Keratinocyte (primary cell): ENCODE results near the gene RBBP5. TPM values are rescaled to one million over a fixed set of nuclear protein-coding genes. Genes with fewer than 3 reads are reported as not detected.

Source experiments
- DNase-seq: peaks from one replicate; pipeline ENCODE4 v3.0.0-alpha.2; 2011; ENCODE audit warnings: low read depth, missing footprints, low spot score
- FAIRE-seq: peaks from 2 replicates; lab custom pipeline; 2011; peaks lifted over from hg19 to GRCh38; lab: Jason Lieb, UNC
- H2AFZ ChIP-seq: 2 replicates; pipeline ENCODE4 v1.6.0; 2012; ENCODE audit warnings: low read length, control low read depth, inconsistent platforms; ENCODE audit not compliant: control insufficient read depth
- H3K27ac ChIP-seq: 2 replicates; pipeline ENCODE4 v1.5.1; 2011; ENCODE audit warnings: low read length; ENCODE audit not compliant: control insufficient read depth, insufficient read depth
- H3K27me3 ChIP-seq: 3 replicates; pipeline ENCODE4 v1.6.0; 2011; ENCODE audit warnings: low read length; ENCODE audit not compliant: control insufficient read depth, insufficient read depth; ENCODE audit errors: extremely low read depth
- H3K36me3 ChIP-seq, 2 experiments: 2 replicates in 1 of 2; 3 replicates in 1 of 2; pipeline ENCODE4 v1.5.1; 2011; ENCODE audit warnings: low read length in 2 of 2, mild to moderate bottlenecking in 1 of 2; ENCODE audit not compliant: control insufficient read depth in 2 of 2, insufficient read depth in 2 of 2; ENCODE audit errors: extremely low read depth in 1 of 2
- H3K4me1 ChIP-seq: 3 replicates; pipeline ENCODE4 v1.5.1; 2011; ENCODE audit warnings: low read length; ENCODE audit not compliant: control insufficient read depth, insufficient read depth; ENCODE audit errors: extremely low read depth
- H3K4me2 ChIP-seq: 3 replicates; pipeline ENCODE4 v1.6.0; 2011; ENCODE audit warnings: low read depth, low read length; ENCODE audit not compliant: control insufficient read depth, insufficient read depth; ENCODE audit errors: extremely low read depth
- H3K4me3 ChIP-seq, 3 experiments: fragments of 200-600 bp in 1 of 3; sonication (generic) in 1 of 3; 2 replicates in 2 of 3; 3 replicates in 1 of 3; pipeline ENCODE4 v1.5.1; 2011 to 2016; ENCODE audit warnings: low read length in 3 of 3, mild to moderate bottlenecking in 3 of 3, control low read depth in 2 of 3, inconsistent platforms in 1 of 3, low read depth in 1 of 3, mixed read lengths in 1 of 3, mixed run types in 1 of 3, moderate library complexity in 1 of 3; ENCODE audit not compliant: control insufficient read depth in 2 of 3, insufficient read depth in 2 of 3; ENCODE audit errors: extremely low read depth in 1 of 3
- H3K79me2 ChIP-seq: 2 replicates; pipeline ENCODE4 v1.6.0; 2012; ENCODE audit warnings: low read length; ENCODE audit not compliant: control insufficient read depth, insufficient read depth
- H3K9ac ChIP-seq: 3 replicates; pipeline ENCODE4 v1.6.0; 2011; ENCODE audit warnings: low read length; ENCODE audit not compliant: control insufficient read depth, insufficient read depth; ENCODE audit errors: extremely low read depth
- H3K9me1 ChIP-seq: 3 replicates; pipeline ENCODE4 v1.6.0; 2011; ENCODE audit warnings: low read length; ENCODE audit not compliant: control insufficient read depth, insufficient read depth; ENCODE audit errors: extremely low read depth
- H3K9me3 ChIP-seq: 2 replicates; pipeline ENCODE4 v1.5.1; 2012; ENCODE audit warnings: low read depth, low read length; ENCODE audit not compliant: control insufficient read depth
- H4K20me1 ChIP-seq: 3 replicates; pipeline ENCODE4 v1.6.0; 2011; ENCODE audit warnings: low read length; ENCODE audit not compliant: control insufficient read depth, insufficient read depth; ENCODE audit errors: extremely low read depth
- CTCF ChIP-seq, 3 experiments: IDR thresholded peaks in 1 of 3; conservative IDR thresholded peaks in 1 of 3; optimal IDR thresholded peaks in 1 of 3; 2 replicates in 2 of 3; 3 replicates in 1 of 3; pipeline versions ENCODE3 to v1.5.1; 2011; ENCODE audit warnings: low read length in 3 of 3, mild to moderate bottlenecking in 3 of 3, moderate library complexity in 2 of 3, control low read depth in 1 of 3, inconsistent platforms in 1 of 3; ENCODE audit not compliant: insufficient read depth in 2 of 3; ENCODE audit errors: extremely low read depth in 1 of 3
- EZH2 ChIP-seq: IDR thresholded peaks from one replicate; pipeline ENCODE4 v1.6.1; 2012; ENCODE audit warnings: inconsistent platforms, mild to moderate bottlenecking, low read length, moderate library complexity
- dilution Hi-C: fragments of 300-500 bp; cut with MboI; formaldehyde crosslinking; loops from one replicate; pipeline ENCODE4 v1.7.0; 2020; ENCODE audit warnings: low sequenced_read_pairs; ENCODE audit not compliant: extremely low pct_ligation_motif_present
- polyA plus RNA-seq, 5 experiments: library from polyadenylated mRNA; depleted of rRNA in 3 of 5; stranded (reverse) in 3 of 5; stranded (forward) in 1 of 5; unstranded in 1 of 5; fragments of >200 nt; gene quantifications; 1 replicate in 1 of 5; 2 replicates in 3 of 5; 3 replicates in 1 of 5; pipeline versions ENCODE4 v1.2.1 to v1.2.3, GENCODE V29; 2011 to 2012; ENCODE audit warnings: missing spikeins in 2 of 5, low read depth in 1 of 5, low replicate concordance in 1 of 5

Gene RBBP5
- polyA plus RNA-seq, 1 donor (not counting 4 experiments of a cell fraction or from before 2014, with no cell fraction given): 12.3 TPM

GRCh38 chr1:205064741-205065316, 56.9 kb downstream of the RBBP5 start:
- H3K9me3 ChIP-seq: no peaks in the 10 kb centered on the region
- no peaks in the 10 kb centered on the region for H3K4me1 ChIP-seq
- H2AFZ ChIP-seq: no peak overlapping the region
- H3K4me2 ChIP-seq: no peak overlapping the region
- no peak overlapping the region for H3K4me3 ChIP-seq
- FAIRE-seq: no peak
- no peak for TF ChIP-seq EZH2
- no peak for TF ChIP-seq CTCF (optimal IDR thresholded peaks at IDR 0.05 in 1 of 3, IDR thresholded peaks at IDR 0.05 in 1 of 3, conservative IDR thresholded peaks at IDR 0.05 in 1 of 3; ENCODE audit: extremely low read depth in 1 of 3, insufficient read depth in 2 of 3, low read length in 3 of 3)
- dilution Hi-C loops: no loop called here
- no peaks in the 10 kb centered on the region for H3K27me3 ChIP-seq
- H3K27ac ChIP-seq: no peak overlapping the region
- no peaks in the 10 kb centered on the region for H3K79me2 ChIP-seq
- H3K9me1 ChIP-seq: no peaks in the 10 kb centered on the region
- no peak overlapping the region for H3K9ac ChIP-seq
- DNase-seq: no peak
- no peaks in the 10 kb centered on the region for H4K20me1 ChIP-seq
- no peaks in the 10 kb centered on the region for H3K36me3 ChIP-seq

- Histone ChIP-seq H3K9me1 (no peaks in the 10 kb centered on the region), H2AFZ (no peak overlapping the region), H3K4me1 (no peaks in the 10 kb centered on the region), H3K9ac (no peak overlapping the region), H3K9me3 (no peaks in the 10 kb centered on the region), H3K36me3 (no peaks in the 10 kb centered on the region), H3K4me2 (no peak overlapping the region), H3K79me2 (no peaks in the 10 kb centered on the region), H3K4me3 (no peak overlapping the region), H3K27ac (no peak overlapping the region), H4K20me1 (no peaks in the 10 kb centered on the region), H3K27me3 (no peaks in the 10 kb centered on the region)
- TF ChIP-seq CTCF (optimal IDR thresholded peaks at IDR 0.05 in 1 of 3, IDR thresholded peaks at IDR 0.05 in 1 of 3, conservative IDR thresholded peaks at IDR 0.05 in 1 of 3; ENCODE audit: extremely low read depth in 1 of 3, insufficient read depth in 2 of 3, low read length in 3 of 3) (no peak), EZH2 (no peak)
- FAIRE-seq: no peak
- no peak for DNase-seq
- dilution Hi-C loops: no loop called here
Measured at GRCh38 chr1:205064301-205064700, 57.5 kb downstream of the RBBP5 start.
